GM15510 (cell line): Measurements from ENCODE around the gene EID3.

Source experiments
- POLR2A ChIP-seq: IDR thresholded peaks from 3 replicates; pipeline ENCODE4 v1.6.1; 2011; ENCODE audit warnings: borderline replicate concordance; ENCODE audit not compliant: insufficient read length; ENCODE audit errors: extremely low read depth

EID3 gene

DNA sequence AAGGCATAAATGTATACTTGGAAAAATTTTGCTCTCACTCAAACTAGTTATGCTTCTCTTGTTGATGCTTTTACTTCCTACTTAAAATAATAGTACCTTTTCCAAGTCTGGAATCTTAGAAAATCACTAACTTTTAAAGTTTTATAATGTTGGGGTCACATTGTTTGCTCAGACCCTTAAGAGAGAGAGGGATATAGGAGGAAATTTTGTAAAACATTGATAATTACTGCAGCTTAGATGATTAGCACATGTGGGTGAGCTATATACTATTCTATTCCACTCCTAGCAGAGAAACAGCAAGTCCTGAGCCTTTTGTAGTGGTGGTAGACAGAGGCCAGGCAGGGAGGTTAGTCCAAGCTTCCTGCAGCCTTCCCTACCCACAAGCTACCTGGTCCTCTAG is 13.4 kb downstream of the EID3 start:
- no peak for TF ChIP-seq POLR2A

DNA sequence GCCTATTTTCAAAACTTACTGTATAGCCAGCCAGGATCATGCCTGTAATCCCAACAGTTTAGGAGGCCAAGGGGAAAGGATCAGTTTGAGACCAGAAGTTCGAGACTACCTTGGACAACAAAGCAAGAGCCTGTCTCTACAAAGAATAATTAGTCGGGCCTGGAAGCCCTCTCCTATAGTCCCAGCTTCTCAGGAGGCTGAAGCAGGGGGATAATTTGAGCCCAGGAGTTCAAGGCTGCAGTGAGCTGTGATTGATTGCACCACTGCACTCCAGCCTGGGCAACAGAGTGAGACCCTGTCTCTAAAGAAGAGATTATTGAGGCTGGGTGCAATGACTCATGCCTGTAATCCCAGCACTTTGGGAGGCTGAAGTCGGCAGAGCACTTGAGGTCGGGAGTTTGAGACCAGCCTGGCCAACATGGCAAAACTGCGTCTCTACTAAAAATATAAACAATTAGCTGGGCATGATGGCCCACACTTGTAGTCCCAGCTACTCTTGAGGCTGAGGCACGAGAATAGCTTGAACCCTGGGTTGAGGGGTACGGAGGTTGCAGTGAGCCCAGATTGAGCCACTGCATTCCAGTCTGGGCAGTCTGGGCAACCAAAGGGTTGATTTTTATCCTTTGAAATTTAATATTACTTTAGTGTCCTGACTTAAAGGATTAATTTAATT is 14.1 kb downstream of the EID3 start:
- TF ChIP-seq POLR2A: no peak

DNA sequence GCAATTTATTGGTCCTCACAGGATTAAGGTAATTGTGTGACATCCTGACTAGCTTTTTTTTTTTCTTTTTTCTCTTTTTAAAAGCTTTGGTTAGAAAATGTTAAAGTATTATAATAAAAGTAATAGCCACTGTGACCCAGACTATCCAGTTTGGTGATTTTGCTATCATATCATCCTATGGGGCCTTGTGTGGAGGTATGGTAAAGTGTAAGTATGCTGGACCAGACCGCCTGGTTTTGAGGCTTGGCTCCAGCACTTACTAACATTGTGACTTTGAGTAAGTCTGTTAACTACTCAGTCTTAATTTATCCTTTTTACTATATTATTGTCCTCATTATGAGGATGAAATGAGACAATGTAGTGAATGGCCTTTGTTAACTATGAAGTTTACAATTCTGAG is 15.5 kb downstream of the EID3 start:
- no peak for TF ChIP-seq POLR2A

DNA sequence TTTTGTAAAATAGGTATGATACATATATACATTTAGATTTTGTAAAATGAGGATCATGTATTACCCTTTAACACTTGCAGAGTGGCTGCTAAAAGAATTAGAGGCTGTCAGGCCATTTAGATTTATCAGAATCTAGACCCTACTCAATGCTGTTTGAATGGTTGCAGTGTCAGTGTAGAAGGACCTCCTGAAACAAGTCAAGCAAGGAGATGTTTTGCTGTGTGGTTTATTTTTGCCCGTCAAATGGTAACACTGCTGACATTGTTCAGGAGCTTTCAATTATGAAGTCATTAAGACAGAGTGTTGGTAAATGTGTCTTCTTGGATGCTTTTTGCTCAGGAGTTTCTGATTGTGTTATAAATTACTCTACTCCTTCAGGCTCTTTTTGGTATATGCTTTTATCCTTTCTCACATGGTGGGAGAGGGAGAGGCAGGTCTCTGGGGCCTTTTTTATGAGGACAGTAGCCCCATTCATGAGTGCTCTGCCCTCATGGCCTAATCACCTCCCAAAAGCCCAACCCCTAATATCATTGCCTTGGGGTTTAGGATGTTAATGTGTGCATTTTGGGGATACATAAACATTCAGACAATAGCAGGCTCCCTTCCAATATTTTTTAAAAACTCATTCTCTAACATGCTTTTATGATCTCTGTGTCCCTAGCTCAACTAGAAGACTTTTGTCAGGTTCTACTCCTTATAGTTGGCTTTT is 16.5 kb downstream of the EID3 start:
- no peak for TF ChIP-seq POLR2A

DNA sequence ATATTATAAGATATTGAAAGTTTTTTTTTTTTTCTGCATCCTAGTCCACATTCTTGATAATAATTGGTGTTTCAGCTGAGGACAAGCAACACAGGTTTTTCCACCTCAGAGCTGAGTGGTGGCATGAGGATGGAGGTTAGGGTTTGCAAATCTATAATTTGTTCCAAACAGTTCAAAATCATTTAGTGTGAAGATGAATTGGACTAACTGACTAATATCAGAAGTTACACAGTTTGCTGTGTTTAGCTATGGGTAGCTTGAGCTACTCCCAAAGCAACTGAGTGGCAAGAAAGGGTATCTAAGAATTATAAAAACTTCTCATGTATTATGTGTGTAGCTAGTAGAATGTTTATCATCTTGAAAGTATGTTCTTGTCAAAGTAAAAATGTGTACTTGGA is 17.1 kb downstream of the EID3 start:
- no peak for TF ChIP-seq POLR2A

DNA sequence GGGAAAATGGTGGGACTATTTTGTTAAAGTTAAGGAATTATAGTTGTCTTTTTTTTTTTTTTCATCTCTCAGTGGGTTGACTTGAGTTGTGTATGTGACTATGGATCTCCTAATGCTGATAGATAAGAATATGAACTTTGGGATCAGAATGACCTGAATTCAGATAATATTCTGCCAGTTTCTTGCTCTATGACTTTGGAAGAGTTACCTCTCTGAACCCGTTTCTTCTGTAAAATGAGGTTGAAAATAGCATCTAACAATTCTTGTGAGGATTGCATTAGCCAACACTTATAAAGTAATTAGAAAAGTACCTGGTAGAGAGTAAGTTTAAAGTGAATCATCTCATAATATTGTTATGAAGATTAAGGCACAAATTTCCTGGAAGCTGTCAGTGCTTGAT is 18.4 kb downstream of the EID3 start:
- no peak for TF ChIP-seq POLR2A

DNA sequence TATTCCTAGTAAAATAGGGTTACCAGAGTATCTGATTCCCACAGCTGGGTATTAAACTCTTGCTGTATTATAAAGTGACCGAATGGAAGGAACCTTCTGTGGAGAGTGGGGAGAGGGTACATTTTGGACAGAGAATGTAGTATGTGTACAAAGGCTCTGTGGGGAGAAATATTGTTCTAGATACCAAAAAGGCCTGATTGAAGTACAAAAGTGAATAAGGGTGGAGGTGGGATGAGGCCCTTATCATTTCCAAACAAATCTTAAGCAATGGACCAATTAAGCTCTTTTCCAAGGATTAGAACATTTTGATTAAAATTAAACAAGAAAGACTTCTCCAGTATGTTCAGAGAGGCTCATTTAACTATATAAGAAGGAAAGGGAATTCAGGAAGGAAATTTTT is 20.4 kb downstream of the EID3 start:
- no peak for TF ChIP-seq POLR2A

DNA sequence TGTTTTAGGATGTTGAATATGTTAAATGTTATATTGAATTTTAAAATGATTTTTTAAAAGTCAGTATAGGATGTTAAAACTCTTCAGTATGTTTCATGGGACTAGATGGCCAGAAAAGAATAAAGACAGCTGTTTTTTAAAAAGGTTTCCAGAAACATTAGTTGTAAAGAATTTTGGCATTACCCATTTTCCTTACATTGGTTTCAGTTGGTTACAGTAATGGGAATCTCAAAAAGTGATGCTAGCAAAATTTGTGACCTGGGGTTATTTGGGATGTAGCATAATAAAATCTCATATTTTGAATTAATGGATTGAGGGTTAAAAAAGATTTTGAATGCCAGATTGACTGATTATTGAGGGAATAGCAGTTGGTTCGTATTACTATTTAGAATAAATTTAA is 25.3 kb downstream of the EID3 start:
- TF ChIP-seq POLR2A: no peak

DNA sequence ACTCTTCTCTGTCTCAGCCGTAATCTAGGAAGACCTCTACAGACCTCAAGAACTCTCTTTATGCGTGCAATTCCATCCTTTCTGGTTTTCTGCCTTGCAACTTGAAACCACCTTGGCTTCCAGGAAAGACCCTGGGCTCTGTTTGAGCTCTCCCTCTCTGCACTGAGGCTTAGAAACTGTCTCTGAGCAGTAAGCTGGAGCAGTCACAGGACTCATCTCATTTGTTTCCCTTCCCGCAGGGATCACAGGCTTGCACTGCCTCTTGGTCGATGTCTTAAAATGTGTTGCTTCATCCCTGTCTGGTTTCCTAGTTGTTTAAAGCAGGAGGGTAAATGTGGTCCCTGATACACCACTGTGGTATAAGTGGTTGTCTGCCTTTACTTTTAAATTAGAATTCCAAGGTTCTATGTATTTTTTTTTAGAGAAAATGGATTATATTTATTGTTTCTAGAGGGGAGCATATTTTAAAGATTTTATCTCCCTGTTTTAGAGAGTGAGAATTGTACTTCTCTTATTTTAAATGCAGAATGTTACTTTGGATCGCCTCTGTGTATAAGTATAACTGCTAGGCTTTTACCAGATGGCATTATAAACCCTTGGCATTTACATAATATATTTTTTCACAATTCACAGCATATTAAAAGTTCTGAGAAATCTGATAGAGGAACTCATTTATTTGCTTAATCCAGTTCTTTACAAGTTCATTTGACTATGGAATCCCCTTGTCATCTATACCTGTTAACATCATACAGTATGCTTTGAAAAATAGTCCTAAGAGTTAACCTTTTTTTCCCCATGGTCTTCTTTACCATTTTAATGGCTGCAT is 26.4 kb downstream of the EID3 start:
- no peak for TF ChIP-seq POLR2A

DNA sequence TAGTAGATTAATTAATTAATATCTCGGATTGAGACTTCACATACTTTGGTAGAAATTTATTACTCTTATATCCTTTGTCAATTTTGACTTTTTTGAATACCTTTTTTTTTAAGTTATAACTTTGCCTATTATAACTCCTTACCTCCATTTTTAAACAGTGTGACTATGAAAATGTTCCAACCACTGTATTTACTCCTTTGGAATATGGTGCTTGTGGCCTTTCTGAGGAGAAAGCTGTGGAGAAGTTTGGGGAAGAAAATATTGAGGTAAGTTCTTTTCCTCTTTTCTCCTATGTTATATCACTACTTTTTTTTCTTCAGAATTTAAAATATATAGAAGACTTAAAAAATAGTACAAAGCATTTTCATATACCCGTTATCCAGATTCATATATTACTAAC is 27.8 kb downstream of the EID3 start:
- TF ChIP-seq POLR2A: no peak

DNA sequence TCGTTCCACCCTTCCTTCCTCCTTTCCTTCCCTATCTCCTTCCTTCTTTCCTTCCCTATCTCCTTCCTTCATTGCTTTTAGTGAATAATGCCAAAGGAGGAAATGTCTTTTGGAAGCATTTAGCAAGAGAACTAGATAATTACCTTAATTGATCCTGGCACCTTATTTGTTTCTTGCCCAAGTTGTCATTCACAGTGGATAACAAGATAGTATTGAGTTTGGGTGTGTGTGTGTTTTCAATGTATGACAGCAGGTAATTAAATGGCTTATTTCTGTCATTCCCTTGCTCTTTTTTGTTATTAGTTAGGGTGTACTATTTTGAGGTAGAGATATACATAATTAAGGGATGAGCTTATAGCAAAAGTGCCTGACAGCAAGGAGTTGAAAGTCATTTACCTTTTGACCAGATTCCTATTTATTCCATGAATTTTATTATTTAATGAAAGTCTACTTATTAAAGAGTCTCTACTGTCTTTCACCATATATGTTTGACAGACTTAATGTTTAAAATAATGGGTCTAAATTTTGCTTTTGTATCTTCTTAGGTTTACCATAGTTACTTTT is 30.2 kb downstream of the EID3 start:
- no peak for TF ChIP-seq POLR2A

DNA sequence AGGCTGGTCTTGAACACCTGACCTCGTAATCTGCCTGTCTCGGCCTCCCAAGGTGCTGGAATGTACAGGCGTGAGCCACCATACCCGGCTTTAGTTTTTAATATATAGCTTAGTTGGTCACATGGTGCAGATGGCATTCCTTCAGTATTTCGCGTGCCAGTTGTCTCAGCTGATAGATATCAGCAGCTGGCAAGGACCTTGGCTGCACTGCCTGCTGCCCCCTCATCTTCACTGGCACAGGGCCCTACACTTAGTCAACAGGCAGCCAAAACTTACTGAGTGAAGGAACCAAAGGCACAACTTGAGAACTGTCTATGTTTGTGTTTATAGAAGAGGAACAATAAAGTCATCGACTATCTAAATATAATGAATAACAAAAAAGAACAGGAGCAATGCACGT is 31.0 kb downstream of the EID3 start:
- no peak for TF ChIP-seq POLR2A

DNA sequence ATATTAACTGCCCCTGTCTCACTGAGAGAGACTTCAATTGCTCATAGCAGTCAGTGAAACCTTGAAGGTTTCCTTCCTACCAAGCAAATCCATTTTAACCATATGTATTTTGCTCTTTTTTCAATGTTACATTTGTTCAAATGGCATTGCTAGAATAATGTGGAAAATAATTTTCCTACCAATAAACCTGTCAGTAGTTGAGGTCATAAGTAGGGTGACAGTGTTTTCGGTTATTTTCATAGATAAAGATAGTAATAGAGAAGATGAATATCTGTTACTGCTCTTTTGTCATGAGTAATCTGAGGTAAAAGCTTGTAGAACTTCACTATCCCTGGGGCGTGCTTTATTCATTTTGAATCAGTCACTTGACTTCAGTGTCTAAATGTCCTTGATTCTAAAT is 32.6 kb downstream of the EID3 start:
- no peak for TF ChIP-seq POLR2A

DNA sequence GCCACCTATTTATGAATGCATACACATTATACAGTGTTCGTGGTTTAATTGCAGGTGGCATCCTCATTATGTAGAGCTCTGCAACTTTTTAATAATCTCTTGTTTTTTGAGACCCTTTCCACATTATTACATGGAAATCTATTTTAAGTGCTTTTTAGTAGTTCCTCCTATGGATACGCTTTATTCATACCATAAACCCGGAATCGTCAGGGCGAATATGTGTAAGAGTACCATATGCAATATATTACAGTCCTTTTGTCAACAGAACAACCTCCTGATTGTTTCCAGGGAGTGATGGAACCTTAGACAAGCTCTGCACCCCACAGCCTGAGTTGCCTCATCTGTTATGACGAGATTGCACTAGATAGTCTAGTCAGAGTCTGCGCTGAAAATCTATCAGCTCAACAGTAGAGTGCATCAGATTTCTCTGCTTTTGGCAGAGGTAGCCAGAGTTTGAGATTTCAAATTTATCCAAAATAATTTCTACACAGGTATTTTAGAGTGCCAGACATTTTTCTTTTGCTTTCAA is 33.6 kb downstream of the EID3 start:
- no peak for TF ChIP-seq POLR2A

DNA sequence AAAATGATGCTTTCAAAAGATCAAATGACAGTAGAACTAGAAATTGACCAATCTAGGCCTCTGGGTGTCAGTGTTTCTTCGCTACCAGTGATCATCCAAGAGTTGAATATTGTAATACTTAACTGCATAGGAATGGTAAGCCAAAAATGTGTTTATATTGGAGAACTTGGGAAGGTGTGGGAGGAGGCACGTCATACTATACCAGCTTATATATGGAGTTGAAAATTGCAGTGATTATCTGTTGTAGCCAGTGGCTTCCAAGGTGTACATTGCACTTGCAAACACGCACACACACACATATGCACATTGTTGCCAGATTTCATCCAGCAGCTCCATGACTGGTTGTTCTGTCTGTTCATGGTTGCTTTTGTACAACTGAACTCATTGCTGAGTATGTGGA is 36.1 kb downstream of the EID3 start:
- no peak for TF ChIP-seq POLR2A
